ENCODE results near the gene ARMC12.

DNA sequence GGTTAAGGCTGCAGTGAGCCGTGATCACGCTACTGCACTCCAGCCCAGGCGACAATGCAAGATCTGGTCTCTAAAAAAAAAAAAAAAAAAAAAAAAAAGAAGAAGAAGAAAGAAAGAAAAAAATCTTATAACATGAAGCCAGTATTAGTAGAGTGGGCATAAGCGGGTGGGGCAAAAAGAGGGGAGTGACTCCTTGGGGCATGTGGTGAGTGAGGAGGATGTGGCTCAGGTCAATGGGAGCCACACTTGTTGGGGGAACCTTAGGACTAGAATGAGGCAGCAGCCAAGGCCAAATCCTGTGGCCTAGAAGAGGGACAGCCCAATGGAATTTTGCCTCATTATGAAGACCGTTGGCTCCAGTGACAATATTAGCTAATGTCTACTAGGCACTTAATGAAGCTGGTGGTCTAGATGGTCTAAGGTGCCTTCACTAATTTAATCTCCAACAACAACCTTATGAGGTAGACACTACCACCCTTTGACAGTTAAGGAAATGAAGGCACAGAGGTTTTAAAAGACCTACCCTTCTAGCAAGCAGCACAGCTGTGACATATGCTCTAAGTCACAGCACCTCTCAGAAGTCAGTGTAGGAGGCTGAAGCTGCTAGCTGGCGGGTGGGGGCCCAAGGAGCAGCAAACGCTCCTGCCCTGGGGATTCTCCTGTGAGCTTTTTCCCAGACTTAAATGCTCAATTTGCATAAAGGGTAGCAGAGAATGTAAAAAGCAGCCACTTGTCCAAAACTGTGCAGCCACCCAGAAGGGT, 23.6 kb upstream of the ARMC12 start:
- no peak for TF ChIP-seq CTCF (IDR thresholded peaks at IDR 0.05)
- no peak for TF ChIP-seq POLR2A (IDR thresholded peaks at IDR 0.05)

All from heart left ventricle (tissue), 13 donors.